Retinal pigment epithelial cell (primary cell): ENCODE results near the gene ZNF799.

ENCODE experiments used
- DNase-seq: peaks from one replicate; pipeline ENCODE4 v3.0.0-alpha.2; 2010; ENCODE audit warnings: low read depth
- H3K4me3 ChIP-seq: 2 replicates; pipeline ENCODE4 v1.5.1; 2011; ENCODE audit warnings: mild to moderate bottlenecking, low read length, control low read depth, moderate library complexity
- CTCF ChIP-seq: conservative IDR thresholded peaks from 2 replicates; pipeline ENCODE4 v1.5.1; 2011; ENCODE audit warnings: low read depth, low read length, control low read depth, inconsistent platforms

The ZNF799 gene

GRCh38 chr19:12345197-12345596 is 55.9 kb downstream of the ZNF799 start:
- no peak for TF ChIP-seq CTCF
- H3K4me3 ChIP-seq: no peak overlapping the region
- no peak for DNase-seq
